Measurements from ENCODE around the gene CEP44. TPM values are rescaled to one million over a fixed set of nuclear protein-coding genes. Genes with fewer than 3 reads are reported as not detected.

Gene CEP44
- total and polyA plus RNA-seq, 7 donors, result 3.4 to 8.1 (median 7.3) TPM

- no peaks in the 10 kb centered on the region for H3K9me3 ChIP-seq
- no peak for DNase-seq
- no peaks in the 10 kb centered on the region for H3K27me3 ChIP-seq (ENCODE audit: insufficient read depth in 3 of 3, low read length in 2 of 3)
- TF ChIP-seq CTCF (IDR thresholded peaks at IDR 0.05), result no peak
- intact Hi-C loops (cut with DNase I), result no loop called here
- no peak overlapping the region for H3K4me3 ChIP-seq
- peaks cover 8% of the 10 kb centered on the region for H3K4me1 ChIP-seq
- WGBS, 3 donors, result 80 to 89% (median 88%) methylated on average over 3 of the region's 3 CpGs
- H3K27ac ChIP-seq, result no peak overlapping the region
- H3K36me3 ChIP-seq (ENCODE audit: insufficient read depth in 1 of 2, low read depth in 1 of 2), result no peaks in the 10 kb centered on the region
- ATAC-seq, result peak in 3 of 4 donors; percentile 40 to 75 (median 47)
These were observed 9.3 kb upstream of the CEP44 start for GRCh38 chr4:174274436-174274835.

GRCh38 chr4:174275101-174275500 lies 8.6 kb upstream of the CEP44 start:
- no peaks in the 10 kb centered on the region for H3K9me3 ChIP-seq
- WGBS, 3 donors, result 78 to 84% (median 83%) methylated on average over 3 of the region's 3 CpGs
- ATAC-seq (peak in 1 of 4 donors; percentile 59), DNase-seq (no peak)
- H3K4me1 ChIP-seq, result peaks cover 10% of the 10 kb centered on the region
- TF ChIP-seq CTCF (IDR thresholded peaks at IDR 0.05), result no peak
- no peaks in the 10 kb centered on the region for H3K27me3 ChIP-seq (ENCODE audit: insufficient read depth in 3 of 3, low read length in 2 of 3)
- H3K27ac ChIP-seq, result no peak overlapping the region
- no peaks in the 10 kb centered on the region for H3K36me3 ChIP-seq (ENCODE audit: insufficient read depth in 1 of 2, low read depth in 1 of 2)
- intact Hi-C loops (cut with DNase I), result no loop called here
- no peak overlapping the region for H3K4me3 ChIP-seq

GRCh38 chr4:174277433-174277832 lies 6.3 kb upstream of the CEP44 start:
- no peaks in the 10 kb centered on the region for H3K36me3 ChIP-seq (ENCODE audit: insufficient read depth in 1 of 2, low read depth in 1 of 2)
- H3K4me3 ChIP-seq, result no peak overlapping the region
- intact Hi-C loops (cut with DNase I), result no loop called here
- H3K4me1 ChIP-seq, result peaks cover 29% of the 10 kb centered on the region
- no peak overlapping the region for H3K27ac ChIP-seq
- no peak for DNase-seq
- H3K9me3 ChIP-seq, result no peaks in the 10 kb centered on the region
- no peak for ATAC-seq
- WGBS, 3 donors, result 73 to 81% (median 76%) methylated on average over 3 of the region's 3 CpGs
- H3K27me3 ChIP-seq (ENCODE audit: insufficient read depth in 3 of 3, low read length in 2 of 3), result no peaks in the 10 kb centered on the region
- TF ChIP-seq CTCF (IDR thresholded peaks at IDR 0.05), result no peak

GRCh38 chr4:174278467-174278866 lies 5.2 kb upstream of the CEP44 start:
- Histone ChIP-seq H3K27me3 (ENCODE audit: insufficient read depth in 3 of 3, low read length in 2 of 3) (no peaks in the 10 kb centered on the region), H3K4me1 (peaks cover 31% of the 10 kb centered on the region), H3K27ac (no peak overlapping the region), H3K9me3 (no peaks in the 10 kb centered on the region), H3K4me3 (no peak overlapping the region), H3K36me3 (ENCODE audit: insufficient read depth in 1 of 2, low read depth in 1 of 2) (no peaks in the 10 kb centered on the region)
- DNase-seq (no peak), ATAC-seq (no peak)
- TF ChIP-seq CTCF (IDR thresholded peaks at IDR 0.05), result no peak
- intact Hi-C loops (cut with DNase I), result no loop called here

GRCh38 chr4:174279433-174280155 lies 4.1 kb upstream of the CEP44 start:
- Histone ChIP-seq H3K27me3 (ENCODE audit: insufficient read depth in 3 of 3, low read length in 2 of 3) (no peaks in the 10 kb centered on the region), H3K36me3 (ENCODE audit: insufficient read depth in 1 of 2, low read depth in 1 of 2) (no peaks in the 10 kb centered on the region), H3K4me1 (peaks cover 33% of the 10 kb centered on the region), H3K4me3 (no peak overlapping the region), H3K27ac (no peak overlapping the region), H3K9me3 (no peaks in the 10 kb centered on the region)
- intact Hi-C loops (cut with DNase I), result no loop called here
- ATAC-seq (no peak), DNase-seq (no peak)
- TF ChIP-seq CTCF (IDR thresholded peaks at IDR 0.05), result no peak
- 83 to 90% (median 87%) methylated on average over 3 of the region's 3 CpGs for WGBS, 3 donors
